Activated effector memory CD4-positive, alpha-beta T cell treated with Interleukin-2 at 50 U/mL for 16 hours (primary cell): ENCODE measurements around the gene EPHA6.

ENCODE experiments used
- DNase-seq: peaks from one replicate; pipeline ENCODE4 v3.0.0-alpha.2; 2020

Gene EPHA6

GRCh38 chr3:97719156-97719821 lies 904.9 kb downstream of the EPHA6 start:
- DNase-seq = peak; percentile 43

- DNase-seq = no peak
These were observed 906.0 kb downstream of the EPHA6 start for GRCh38 chr3:97720417-97720816.

- DNase-seq = no peak
These were observed 907.1 kb downstream of the EPHA6 start for GRCh38 chr3:97721446-97721845.

- no peak for DNase-seq
These were observed 922.5 kb downstream of the EPHA6 start for GRCh38 chr3:97736928-97737327.

GRCh38 chr3:97738761-97739160 lies 924.4 kb downstream of the EPHA6 start:
- DNase-seq = no peak

- no peak for DNase-seq
These were observed 927.6 kb downstream of the EPHA6 start for GRCh38 chr3:97742036-97742435.

GRCh38 chr3:97744289-97744688 lies 929.9 kb downstream of the EPHA6 start:
- no peak for DNase-seq

GRCh38 chr3:97763586-97764406 lies 949.4 kb downstream of the EPHA6 start:
- DNase-seq = no peak

- DNase-seq = peak; percentile 60
These were observed 950.2 kb downstream of the EPHA6 start, which contains the start of gene ARL6 for GRCh38 chr3:97764407-97765238. Gene ARL6, plus strand, starts transcription at chr3:97764758. Its CDS starts 3,350 bp downstream, at chr3:97768108.

- DNase-seq = no peak
These were observed 950.9 kb downstream of the EPHA6 start for GRCh38 chr3:97765336-97765735.

- no peak for DNase-seq
These were observed 958.5 kb downstream of the EPHA6 start for GRCh38 chr3:97772926-97773325.

GRCh38 chr3:97778152-97778551 lies 963.8 kb downstream of the EPHA6 start:
- no peak for DNase-seq

GRCh38 chr3:97793420-97794019 lies 979.1 kb downstream of the EPHA6 start:
- DNase-seq = no peak

GRCh38 chr3:97795951-97796350 lies 981.6 kb downstream of the EPHA6 start:
- DNase-seq = no peak
